ENCODE results near the gene ZYG11A. TPM values are rescaled to one million over a fixed set of nuclear protein-coding genes. Genes with fewer than 3 reads are reported as not detected.

ZYG11A gene
- total RNA-seq, 4 donors from 2014 or later = not detected

GRCh38 chr1:52880206-52880605 is 37.6 kb downstream of the ZYG11A start:
- Histone ChIP-seq H3K9me3 (no peaks in the 10 kb centered on the region), H3K4me1 (no peaks in the 10 kb centered on the region), H3K27me3 (no peaks in the 10 kb centered on the region), H3K27ac (no peak overlapping the region), H3K36me3 (no peaks in the 10 kb centered on the region), H3K4me3 (no peak overlapping the region)
- WGBS, 2 donors = 78 to 87% methylated on average over 2 of the region's 2 CpGs
- no peak for DNase-seq (ENCODE audit: low spot score in 2 of 2)
- TF ChIP-seq EP300 (IDR thresholded peaks at IDR 0.05) (no peak), POLR2A (IDR thresholded peaks at IDR 0.05) (no peak)
- TF ChIP-seq, protein P1, sequence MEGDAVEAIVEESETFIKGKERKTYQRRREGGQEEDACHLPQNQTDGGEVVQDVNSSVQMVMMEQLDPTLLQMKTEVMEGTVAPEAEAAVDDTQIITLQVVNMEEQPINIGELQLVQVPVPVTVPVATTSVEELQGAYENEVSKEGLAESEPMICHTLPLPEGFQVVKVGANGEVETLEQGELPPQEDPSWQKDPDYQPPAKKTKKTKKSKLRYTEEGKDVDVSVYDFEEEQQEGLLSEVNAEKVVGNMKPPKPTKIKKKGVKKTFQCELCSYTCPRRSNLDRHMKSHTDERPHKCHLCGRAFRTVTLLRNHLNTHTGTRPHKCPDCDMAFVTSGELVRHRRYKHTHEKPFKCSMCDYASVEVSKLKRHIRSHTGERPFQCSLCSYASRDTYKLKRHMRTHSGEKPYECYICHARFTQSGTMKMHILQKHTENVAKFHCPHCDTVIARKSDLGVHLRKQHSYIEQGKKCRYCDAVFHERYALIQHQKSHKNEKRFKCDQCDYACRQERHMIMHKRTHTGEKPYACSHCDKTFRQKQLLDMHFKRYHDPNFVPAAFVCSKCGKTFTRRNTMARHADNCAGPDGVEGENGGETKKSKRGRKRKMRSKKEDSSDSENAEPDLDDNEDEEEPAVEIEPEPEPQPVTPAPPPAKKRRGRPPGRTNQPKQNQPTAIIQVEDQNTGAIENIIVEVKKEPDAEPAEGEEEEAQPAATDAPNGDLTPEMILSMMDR (IDR thresholded peaks at IDR 0.05) = no peak

DNA sequence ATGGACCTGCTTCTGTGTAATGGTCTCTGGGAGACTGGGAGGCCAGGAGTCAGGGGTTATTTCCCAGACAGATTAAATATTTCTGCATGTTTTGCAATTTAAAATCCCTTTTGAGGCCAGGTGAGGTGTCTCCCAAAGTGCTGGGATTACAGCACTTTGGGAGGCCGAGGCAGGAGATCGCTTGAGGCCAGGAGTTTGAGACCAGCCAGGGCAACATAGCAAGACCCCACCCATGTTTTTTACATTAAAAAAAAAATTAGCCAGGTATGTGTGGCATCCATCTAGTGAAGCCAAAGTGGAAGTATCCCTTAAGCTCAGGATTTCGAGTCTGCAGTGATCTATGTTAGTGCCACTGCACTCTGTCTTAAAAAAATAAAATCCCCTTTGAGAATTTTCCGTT is 44.9 kb downstream of the ZYG11A start:
- no peak overlapping the region for H3K4me3 ChIP-seq
- H3K27me3 ChIP-seq = no peaks in the 10 kb centered on the region
- no peak for DNase-seq (ENCODE audit: low spot score in 2 of 2)
- no peaks in the 10 kb centered on the region for H3K4me1 ChIP-seq
- TF ChIP-seq, protein P1 (IDR thresholded peaks at IDR 0.05) = no peak
- TF ChIP-seq POLR2A (IDR thresholded peaks at IDR 0.05) = no peak
- TF ChIP-seq EP300 (IDR thresholded peaks at IDR 0.05) = no peak
- H3K36me3 ChIP-seq = no peaks in the 10 kb centered on the region
- no peak overlapping the region for H3K27ac ChIP-seq
- H3K9me3 ChIP-seq = no peaks in the 10 kb centered on the region
- WGBS, 2 donors = 82 to 83% methylated on average over 4 of the region's 4 CpGs

GRCh38 chr1:52892424-52893215 is 50.1 kb downstream of the ZYG11A start:
- DNase-seq (ENCODE audit: low spot score in 2 of 2) = no peak
- no peaks in the 10 kb centered on the region for H3K9me3 ChIP-seq
- no peak overlapping the region for H3K27ac ChIP-seq
- TF ChIP-seq POLR2A (IDR thresholded peaks at IDR 0.05) = no peak
- H3K36me3 ChIP-seq = peaks cover 0 to 24% (median 0%) of the 10 kb centered on the region in 3 donors
- 83 to 92% methylated on average over 5 of the region's 5 CpGs for WGBS, 2 donors
- no peak overlapping the region for H3K4me3 ChIP-seq
- no peaks in the 10 kb centered on the region for H3K4me1 ChIP-seq
- no peaks in the 10 kb centered on the region for H3K27me3 ChIP-seq

GRCh38 chr1:52899445-52899894 is 56.9 kb downstream of the ZYG11A start:
- DNase-seq (ENCODE audit: low spot score in 2 of 2) = peak; percentile 16 to 29
- Histone ChIP-seq H3K4me1 (peaks cover 0 to 6% (median 3%) of the 10 kb centered on the region in 4 donors), H3K36me3 (peaks cover 0 to 31% (median 0%) of the 10 kb centered on the region in 3 donors), H3K27me3 (no peaks in the 10 kb centered on the region), H3K4me3 (no peak overlapping the region), H3K27ac (peak overlapping the region in 2 of 4 donors; percentile 9 to 30), H3K9me3 (no peaks in the 10 kb centered on the region)
- TF ChIP-seq, protein P1 (IDR thresholded peaks at IDR 0.05) = no peak
- peak in 1 of 2 donors; percentile 6 for TF ChIP-seq EP300 (IDR thresholded peaks at IDR 0.05)
- WGBS, 2 donors = 11 to 23% methylated on average over 4 of the region's 4 CpGs

DNA sequence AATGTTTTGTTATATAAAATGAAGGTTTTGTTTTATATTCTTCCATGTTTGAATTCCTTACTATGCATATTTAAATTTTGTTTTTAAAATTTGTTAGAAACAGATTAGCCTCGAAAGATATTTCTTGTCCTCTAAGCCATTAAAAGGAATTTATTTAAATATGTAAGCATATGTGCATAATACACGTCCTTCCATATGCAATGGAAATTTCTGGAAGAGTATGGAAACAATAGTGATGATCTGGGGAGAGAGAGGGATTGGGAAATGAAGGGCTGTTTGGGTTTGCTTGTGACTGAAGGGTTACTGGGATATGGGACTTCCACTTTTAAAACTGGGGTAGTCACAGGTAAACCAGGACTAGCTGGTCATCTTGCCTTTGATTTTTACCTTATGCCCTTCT is 57.8 kb downstream of the ZYG11A start:
- H3K36me3 ChIP-seq = peaks cover 0 to 35% (median 0%) of the 10 kb centered on the region in 3 donors
- H3K9me3 ChIP-seq = no peaks in the 10 kb centered on the region
- no peaks in the 10 kb centered on the region for H3K27me3 ChIP-seq
- no peak overlapping the region for H3K27ac ChIP-seq
- DNase-seq (ENCODE audit: low spot score in 2 of 2) = no peak
- WGBS, 2 donors = 67 to 80% methylated on average over 2 of the region's 2 CpGs
- H3K4me1 ChIP-seq = peaks cover 0 to 10% (median 3%) of the 10 kb centered on the region in 4 donors
- TF ChIP-seq, protein P1 (IDR thresholded peaks at IDR 0.05) = no peak
- TF ChIP-seq POLR2A (IDR thresholded peaks at IDR 0.05) (no peak), EP300 (IDR thresholded peaks at IDR 0.05) (no peak)
- H3K4me3 ChIP-seq = no peak overlapping the region
